Measurements from ENCODE around the gene HERC3. TPM values are rescaled to one million over a fixed set of nuclear protein-coding genes. Genes with fewer than 3 reads are reported as not detected.

Gene HERC3
- total RNA-seq, 1 donor from 2014 or later, result 8.5 TPM

GRCh38 chr4:88751258-88752075 lies 159.2 kb downstream of the HERC3 start:
- H3K27ac ChIP-seq (ENCODE audit: low read depth, low read length), result no peak overlapping the region
- DNase-seq (ENCODE audit: low read depth), result peak; percentile 30
- no peak overlapping the region for H3K4me2 ChIP-seq (ENCODE audit: low read length)
- Mint-ChIP-seq H3K36me3 (ENCODE audit: low read depth, unreplicated experiment) (peaks cover 27% of the 10 kb centered on the region), H3K27me3 (ENCODE audit: low read depth, unreplicated experiment) (no peaks in the 10 kb centered on the region), H3K4me3 (ENCODE audit: unreplicated experiment) (no peak overlapping the region), H3K27ac (ENCODE audit: unreplicated experiment) (no peak overlapping the region), H3K4me1 (ENCODE audit: low read depth, unreplicated experiment) (no peaks in the 10 kb centered on the region), H3K9me3 (ENCODE audit: unreplicated experiment) (no peaks in the 10 kb centered on the region)
- H2AFZ ChIP-seq (ENCODE audit: low read depth, low read length), result no peak overlapping the region
- no peaks in the 10 kb centered on the region for H3K4me1 ChIP-seq (ENCODE audit: insufficient read depth, low read length)
- no peak overlapping the region for H3K4me3 ChIP-seq (ENCODE audit: insufficient read depth, low read depth, low read length)
- H3K9ac ChIP-seq (ENCODE audit: low read length), result no peak overlapping the region
- H4K20me1 ChIP-seq (ENCODE audit: insufficient read depth, low read length), result no peaks in the 10 kb centered on the region
- H3K9me3 ChIP-seq (ENCODE audit: insufficient read depth, low read depth, low read length), result no peaks in the 10 kb centered on the region
- H3K79me2 ChIP-seq (ENCODE audit: insufficient read depth, low read length), result no peaks in the 10 kb centered on the region
- FAIRE-seq, result no peak
- H3K36me3 ChIP-seq (ENCODE audit: insufficient read depth, low read length), result peaks cover 16% of the 10 kb centered on the region
- no peaks in the 10 kb centered on the region for H3K27me3 ChIP-seq (ENCODE audit: insufficient read depth, low read length)
- TF ChIP-seq EZH2 (IDR thresholded peaks at IDR 0.05; ENCODE audit: insufficient read depth, low read length), result no peak
- TF ChIP-seq CTCF (IDR thresholded peaks at IDR 0.05; ENCODE audit: insufficient read depth, low read depth, low read length), result no peak

- H3K4me3 Mint-ChIP-seq (ENCODE audit: unreplicated experiment), result no peak overlapping the region
- H3K27ac Mint-ChIP-seq (ENCODE audit: unreplicated experiment), result no peak overlapping the region
- H3K27me3 Mint-ChIP-seq (ENCODE audit: low read depth, unreplicated experiment), result no peaks in the 10 kb centered on the region
- no peak overlapping the region for H3K9ac ChIP-seq (ENCODE audit: low read length)
- H2AFZ ChIP-seq (ENCODE audit: low read depth, low read length), result no peak overlapping the region
- no peaks in the 10 kb centered on the region for H3K27me3 ChIP-seq (ENCODE audit: insufficient read depth, low read length)
- no peaks in the 10 kb centered on the region for H3K9me3 ChIP-seq (ENCODE audit: insufficient read depth, low read depth, low read length)
- H3K9me3 Mint-ChIP-seq (ENCODE audit: unreplicated experiment), result no peaks in the 10 kb centered on the region
- TF ChIP-seq CTCF (IDR thresholded peaks at IDR 0.05; ENCODE audit: insufficient read depth, low read depth, low read length), result no peak
- H3K36me3 Mint-ChIP-seq (ENCODE audit: low read depth, unreplicated experiment), result peaks cover 27% of the 10 kb centered on the region
- no peak overlapping the region for H3K27ac ChIP-seq (ENCODE audit: low read depth, low read length)
- DNase-seq (ENCODE audit: low read depth) (no peak), FAIRE-seq (no peak)
- H4K20me1 ChIP-seq (ENCODE audit: insufficient read depth, low read length), result no peaks in the 10 kb centered on the region
- H3K36me3 ChIP-seq (ENCODE audit: insufficient read depth, low read length), result peaks cover 15% of the 10 kb centered on the region
- no peak overlapping the region for H3K4me2 ChIP-seq (ENCODE audit: low read length)
- H3K79me2 ChIP-seq (ENCODE audit: insufficient read depth, low read length), result no peaks in the 10 kb centered on the region
- no peaks in the 10 kb centered on the region for H3K4me1 Mint-ChIP-seq (ENCODE audit: low read depth, unreplicated experiment)
- H3K4me3 ChIP-seq (ENCODE audit: insufficient read depth, low read depth, low read length), result no peak overlapping the region
- H3K4me1 ChIP-seq (ENCODE audit: insufficient read depth, low read length), result no peaks in the 10 kb centered on the region
Observed at GRCh38 chr4:88752076-88752463, 159.8 kb downstream of the HERC3 start.

- TF ChIP-seq EZH2 (IDR thresholded peaks at IDR 0.05; ENCODE audit: insufficient read depth, low read length) (no peak), CTCF (IDR thresholded peaks at IDR 0.05; ENCODE audit: insufficient read depth, low read depth, low read length) (no peak)
- Histone ChIP-seq H3K27me3 (ENCODE audit: insufficient read depth, low read length) (no peaks in the 10 kb centered on the region), H3K4me1 (ENCODE audit: insufficient read depth, low read length) (peaks cover 2% of the 10 kb centered on the region), H3K4me2 (ENCODE audit: low read length) (no peak overlapping the region), H2AFZ (ENCODE audit: low read depth, low read length) (no peak overlapping the region), H3K9me3 (ENCODE audit: insufficient read depth, low read depth, low read length) (no peaks in the 10 kb centered on the region), H3K4me3 (ENCODE audit: insufficient read depth, low read depth, low read length) (no peak overlapping the region), H3K36me3 (ENCODE audit: insufficient read depth, low read length) (peaks cover 10% of the 10 kb centered on the region), H4K20me1 (ENCODE audit: insufficient read depth, low read length) (no peaks in the 10 kb centered on the region), H3K9ac (ENCODE audit: low read length) (no peak overlapping the region), H3K27ac (ENCODE audit: low read depth, low read length) (no peak overlapping the region), H3K79me2 (ENCODE audit: insufficient read depth, low read length) (no peaks in the 10 kb centered on the region)
- DNase-seq (ENCODE audit: low read depth) (no peak), FAIRE-seq (no peak)
- Mint-ChIP-seq H3K4me1 (ENCODE audit: low read depth, unreplicated experiment) (no peaks in the 10 kb centered on the region), H3K9me3 (ENCODE audit: unreplicated experiment) (no peaks in the 10 kb centered on the region), H3K4me3 (ENCODE audit: unreplicated experiment) (no peak overlapping the region), H3K27me3 (ENCODE audit: low read depth, unreplicated experiment) (no peaks in the 10 kb centered on the region), H3K27ac (ENCODE audit: unreplicated experiment) (no peak overlapping the region), H3K36me3 (ENCODE audit: low read depth, unreplicated experiment) (peaks cover 23% of the 10 kb centered on the region)
Observed at GRCh38 chr4:88752754-88753153, 160.5 kb downstream of the HERC3 start.
